Neural progenitor cell (in vitro differentiated cells): ENCODE results near the gene CCDC177. TPM values are rescaled to one million over a fixed set of nuclear protein-coding genes. Genes with fewer than 3 reads are reported as not detected.

Experiments
- DNase-seq: peaks from one replicate; pipeline ENCODE4 v3.0.0-alpha.2; 2016; ENCODE audit warnings: low spot score
- H2AFZ ChIP-seq: fragments of 200-600 bp; sonication (generic); replicated peaks from 2 replicates; pipeline ENCODE4 v1.6.1; 2016; ENCODE audit warnings: antibody characterized with exemption
- H3F3A ChIP-seq: fragments of 200-600 bp; sonication (generic); 2 replicates; pipeline ENCODE4 v1.6.1; 2016; ENCODE audit warnings: antibody characterized with exemption, low read depth
- H3K27ac ChIP-seq: fragments of 200-600 bp; sonication (generic); 2 replicates; pipeline ENCODE4 v1.5.1; 2016; ENCODE audit warnings: mild to moderate bottlenecking
- H3K27me3 ChIP-seq: fragments of 200-600 bp; sonication (generic); 2 replicates; pipeline ENCODE4 v1.6.1; 2016; ENCODE audit warnings: mild to moderate bottlenecking, moderate library complexity
- H3K36me3 ChIP-seq: fragments of 200-600 bp; sonication (generic); 2 replicates; pipeline ENCODE4 v1.5.1; 2016
- H3K4me1 ChIP-seq: fragments of 200-600 bp; sonication (generic); 2 replicates; pipeline ENCODE4 v1.6.1; 2016; ENCODE audit warnings: mixed run types
- H3K4me2 ChIP-seq: fragments of 200-600 bp; sonication (generic); 2 replicates; pipeline ENCODE4 v1.6.1; 2016
- H3K4me3 ChIP-seq: fragments of 200-600 bp; sonication (generic); 2 replicates; pipeline ENCODE4 v1.5.1; 2016
- H3K79me2 ChIP-seq: fragments of 200-600 bp; sonication (generic); 2 replicates; pipeline ENCODE4 v1.6.1; 2016; ENCODE audit warnings: low read depth
- H3K9ac ChIP-seq: fragments of 200-600 bp; sonication (generic); 2 replicates; pipeline ENCODE4 v1.6.1; 2016
- H3K9me3 ChIP-seq: fragments of 200-600 bp; sonication (generic); 2 replicates; pipeline ENCODE4 v1.5.1; 2016; ENCODE audit warnings: low read depth
- H4K20me1 ChIP-seq: fragments of 200-600 bp; sonication (generic); 2 replicates; pipeline ENCODE4 v1.6.1; 2016; ENCODE audit warnings: low read depth
- H3K27ac Mint-ChIP-seq: 3 replicates; pipeline ENCODE4 v1.8.0; 2021; ENCODE audit warnings: mixed read lengths
- H3K27me3 Mint-ChIP-seq: 2 replicates; pipeline ENCODE4 v1.8.0; 2022; ENCODE audit warnings: low read depth, mild to moderate bottlenecking, inconsistent platforms, moderate library complexity, mixed read lengths; ENCODE audit not compliant: insufficient read depth
- H3K36me3 Mint-ChIP-seq: 3 replicates; pipeline ENCODE4 v1.8.0; 2021; ENCODE audit warnings: mixed read lengths
- H3K4me1 Mint-ChIP-seq: 3 replicates; pipeline ENCODE4 v1.8.0; 2021; ENCODE audit warnings: mixed read lengths
- H3K4me3 Mint-ChIP-seq: 3 replicates; pipeline ENCODE4 v1.8.0; 2021; ENCODE audit warnings: mild to moderate bottlenecking, moderate library complexity, mixed read lengths
- H3K9me3 Mint-ChIP-seq: 3 replicates; pipeline ENCODE4 v1.8.0; 2020; ENCODE audit warnings: mixed read lengths
- CTCF ChIP-seq: fragments of 200-600 bp; sonication (generic); IDR thresholded peaks from 2 replicates; pipeline ENCODE4 v1.5.1; 2017; ENCODE audit warnings: antibody characterized with exemption, mild to moderate bottlenecking
- EZH2 ChIP-seq: fragments of 200-600 bp; sonication (generic); IDR thresholded peaks from 2 replicates; pipeline ENCODE4 v1.6.1; 2017; ENCODE audit warnings: antibody characterized with exemption, mild to moderate bottlenecking, moderate library complexity
- EZH2phosphoT487 ChIP-seq: fragments of 200-600 bp; sonication (generic); IDR thresholded peaks from 2 replicates; pipeline ENCODE4 v1.6.1; 2017; ENCODE audit warnings: antibody characterized with exemption
- total RNA-seq: library from RNA; depleted of rRNA; stranded (reverse); fragments of >200 nt; gene quantifications from 2 replicates; pipeline ENCODE4 v1.2.3, GENCODE V29; 2015; ENCODE audit warnings: low replicate concordance

The CCDC177 gene
- total RNA-seq, 1 donor from 2014 or later, result 8.6 TPM

- no peak overlapping the region for H3K4me3 Mint-ChIP-seq
- Histone ChIP-seq H3K27ac (no peak overlapping the region), H3K9me3 (no peaks in the 10 kb centered on the region), H3K79me2 (no peaks in the 10 kb centered on the region), H4K20me1 (no peaks in the 10 kb centered on the region), H3K4me2 (no peak overlapping the region), H3K4me3 (no peak overlapping the region), H3K36me3 (no peaks in the 10 kb centered on the region), H3K4me1 (peaks cover 23% of the 10 kb centered on the region), H3F3A (peaks cover 24% of the 10 kb centered on the region), H2AFZ (no peak overlapping the region), H3K9ac (no peak overlapping the region), H3K27me3 (no peaks in the 10 kb centered on the region)
- H3K27ac Mint-ChIP-seq, result no peak overlapping the region
- H3K4me1 Mint-ChIP-seq, result peaks cover 31% of the 10 kb centered on the region
- TF ChIP-seq EZH2 (no peak), CTCF (no peak), EZH2phosphoT487 (no peak)
- no peak for DNase-seq
- H3K36me3 Mint-ChIP-seq, result peaks cover 5% of the 10 kb centered on the region
- H3K27me3 Mint-ChIP-seq, result peaks cover 9% of the 10 kb centered on the region
- H3K9me3 Mint-ChIP-seq, result no peaks in the 10 kb centered on the region
Measured at GRCh38 chr14:69591317-69591716, 16.6 kb upstream of the CCDC177 start.

GRCh38 chr14:69587389-69587788, 12.7 kb upstream of the CCDC177 start:
- H3K27me3 Mint-ChIP-seq, result peaks cover 6% of the 10 kb centered on the region
- no peak overlapping the region for H3K27ac Mint-ChIP-seq
- peaks cover 5% of the 10 kb centered on the region for H3K36me3 Mint-ChIP-seq
- no peaks in the 10 kb centered on the region for H3K79me2 ChIP-seq
- peaks cover 9% of the 10 kb centered on the region for H3K4me1 Mint-ChIP-seq
- no peaks in the 10 kb centered on the region for H4K20me1 ChIP-seq
- H3K9me3 Mint-ChIP-seq, result no peaks in the 10 kb centered on the region
- TF ChIP-seq EZH2 (no peak), EZH2phosphoT487 (no peak), CTCF (no peak)
- peaks cover 5% of the 10 kb centered on the region for H3F3A ChIP-seq
- no peak overlapping the region for H2AFZ ChIP-seq
- H3K9ac ChIP-seq, result no peak overlapping the region
- H3K9me3 ChIP-seq, result no peaks in the 10 kb centered on the region
- peaks cover 8% of the 10 kb centered on the region for H3K4me1 ChIP-seq
- H3K27me3 ChIP-seq, result no peaks in the 10 kb centered on the region
- DNase-seq, result no peak
- no peak overlapping the region for H3K4me3 ChIP-seq
- no peak overlapping the region for H3K4me3 Mint-ChIP-seq
- H3K4me2 ChIP-seq, result no peak overlapping the region
- no peak overlapping the region for H3K27ac ChIP-seq
- H3K36me3 ChIP-seq, result no peaks in the 10 kb centered on the region

GRCh38 chr14:69586404-69586803, 11.7 kb upstream of the CCDC177 start:
- no peaks in the 10 kb centered on the region for H3K9me3 Mint-ChIP-seq
- DNase-seq, result no peak
- Histone ChIP-seq H2AFZ (no peak overlapping the region), H3K79me2 (no peaks in the 10 kb centered on the region), H3K27me3 (no peaks in the 10 kb centered on the region), H3K36me3 (no peaks in the 10 kb centered on the region), H3K9ac (no peak overlapping the region), H3F3A (peaks cover 4% of the 10 kb centered on the region), H3K4me3 (no peak overlapping the region), H3K4me1 (peaks cover 4% of the 10 kb centered on the region), H4K20me1 (no peaks in the 10 kb centered on the region), H3K4me2 (no peak overlapping the region), H3K27ac (no peak overlapping the region), H3K9me3 (no peaks in the 10 kb centered on the region)
- no peak overlapping the region for H3K27ac Mint-ChIP-seq
- peaks cover 4% of the 10 kb centered on the region for H3K4me1 Mint-ChIP-seq
- no peak for TF ChIP-seq EZH2
- TF ChIP-seq EZH2phosphoT487, result no peak
- TF ChIP-seq CTCF, result no peak
- peaks cover 5% of the 10 kb centered on the region for H3K36me3 Mint-ChIP-seq
- no peak overlapping the region for H3K4me3 Mint-ChIP-seq
- peaks cover 5% of the 10 kb centered on the region for H3K27me3 Mint-ChIP-seq
